Naive B cell (primary cell): ENCODE results near the gene FKBP15. TPM values are rescaled to one million over a fixed set of nuclear protein-coding genes. Genes with fewer than 3 reads are reported as not detected.

Source experiments
- ATAC-seq, 2 donors: fragments of 150-1000 bp; cut with Tn5 transposase; 2 replicates each; pipeline ENCODE4 v1.10.0; 2021; ENCODE audit warnings: low read depth in 2 of 2, mild to moderate bottlenecking in 2 of 2, moderate library complexity in 2 of 2
- DNase-seq: peaks from one replicate; pipeline ENCODE4 v3.0.0; 2022
- H3K27ac Mint-ChIP-seq, 6 donors: one replicate each; pipeline ENCODE4 v1.8.0; 2020 to 2022; ENCODE audit warnings: mild to moderate bottlenecking in 6 of 6, mixed read lengths in 6 of 6, moderate library complexity in 5 of 6, inconsistent platforms in 2 of 6
- H3K27me3 Mint-ChIP-seq, 3 donors: one replicate each; pipeline ENCODE4 v1.8.0; 2021 to 2022; ENCODE audit warnings: mixed read lengths in 3 of 3, mild to moderate bottlenecking in 1 of 3
- H3K36me3 Mint-ChIP-seq, 2 donors: one replicate each; pipeline ENCODE4 v1.8.0; 2020 to 2022; ENCODE audit warnings: mixed read lengths in 2 of 2, inconsistent platforms in 1 of 2, mild to moderate bottlenecking in 1 of 2
- H3K4me1 Mint-ChIP-seq, 3 donors: one replicate each; pipeline ENCODE4 v1.8.0; 2020 to 2022; ENCODE audit warnings: mixed read lengths in 3 of 3, inconsistent platforms in 1 of 3, mild to moderate bottlenecking in 1 of 3, moderate library complexity in 1 of 3
- H3K4me3 Mint-ChIP-seq, 8 donors: one replicate each; pipeline ENCODE4 v1.8.0; 2020 to 2022; ENCODE audit warnings: mild to moderate bottlenecking in 8 of 8, mixed read lengths in 8 of 8, moderate library complexity in 8 of 8, inconsistent platforms in 2 of 8
- H3K9me3 Mint-ChIP-seq, 7 donors: one replicate each; pipeline ENCODE4 v1.8.0; 2020 to 2022; ENCODE audit warnings: mixed read lengths in 7 of 7, mild to moderate bottlenecking in 5 of 7, inconsistent platforms in 2 of 7, moderate library complexity in 1 of 7
- polyA plus RNA-seq, 6 donors: library from polyadenylated mRNA; unstranded; fragments of 300-500 nt; fragmentation: Illumina TruSeq; gene quantifications; one replicate each; pipeline ENCODE4 v1.2.3, GENCODE V29; 2021; ENCODE audit warnings: low read depth in 6 of 6

FKBP15 gene
- polyA plus RNA-seq, 6 donors from 2014 or later = 1.9 to 19.7 (median 11.1) TPM

DNA sequence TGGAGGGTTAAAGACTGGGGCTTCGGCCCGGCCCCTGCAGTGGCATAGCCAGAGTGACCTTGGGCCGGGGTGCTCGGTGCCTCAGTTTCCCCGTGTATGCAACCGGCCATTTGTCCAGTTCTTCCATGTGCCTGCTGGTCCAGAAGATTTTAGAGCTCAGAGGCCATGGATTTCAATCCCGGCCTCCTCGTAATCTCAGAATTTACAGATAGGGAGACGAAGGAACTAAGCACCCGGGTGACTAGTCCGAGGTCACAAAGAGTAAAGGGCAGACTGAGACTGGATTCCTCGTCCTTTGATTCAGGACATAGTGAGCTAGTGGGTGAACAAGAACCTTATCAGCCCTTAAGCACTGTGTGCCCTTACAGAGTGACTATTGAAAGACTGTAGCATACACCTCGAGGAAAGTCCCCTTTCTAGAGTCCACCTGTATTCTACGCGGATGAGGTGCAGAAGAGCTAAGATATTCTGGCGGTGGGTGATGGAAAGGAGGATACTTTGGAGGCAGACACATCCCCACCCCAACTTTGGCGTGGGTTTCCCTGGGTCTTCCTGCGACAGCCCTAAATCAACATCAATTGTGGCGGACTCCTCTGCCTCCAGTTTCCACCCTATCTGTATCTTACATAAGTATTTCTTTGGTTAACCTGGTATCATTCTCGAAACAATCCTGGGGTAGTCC lies 864 bp upstream of the FKBP15 start:
- H3K4me3 Mint-ChIP-seq = peak overlapping the region; percentile 92 to 100 (median 97)
- H3K4me1 Mint-ChIP-seq = peaks cover 27 to 47% (median 41%) of the 10 kb centered on the region in 3 donors
- ATAC-seq (no peak), DNase-seq (no peak)
- H3K27me3 Mint-ChIP-seq = no peaks in the 10 kb centered on the region
- H3K9me3 Mint-ChIP-seq = no peaks in the 10 kb centered on the region
- peak overlapping the region in 4 of 6 donors; percentile 94 to 98 (median 98) for H3K27ac Mint-ChIP-seq
- H3K36me3 Mint-ChIP-seq = no peaks in the 10 kb centered on the region

GRCh38 chr9:113220467-113221002 lies 542 bp downstream of the FKBP15 start:
- H3K27ac Mint-ChIP-seq = peak overlapping the region; percentile 93 to 98 (median 98)
- H3K9me3 Mint-ChIP-seq = no peaks in the 10 kb centered on the region
- no peaks in the 10 kb centered on the region for H3K36me3 Mint-ChIP-seq
- DNase-seq (no peak), ATAC-seq (no peak)
- peak overlapping the region; percentile 92 to 100 (median 97) for H3K4me3 Mint-ChIP-seq
- no peaks in the 10 kb centered on the region for H3K27me3 Mint-ChIP-seq
- H3K4me1 Mint-ChIP-seq = peaks cover 27 to 49% (median 46%) of the 10 kb centered on the region in 3 donors

DNA sequence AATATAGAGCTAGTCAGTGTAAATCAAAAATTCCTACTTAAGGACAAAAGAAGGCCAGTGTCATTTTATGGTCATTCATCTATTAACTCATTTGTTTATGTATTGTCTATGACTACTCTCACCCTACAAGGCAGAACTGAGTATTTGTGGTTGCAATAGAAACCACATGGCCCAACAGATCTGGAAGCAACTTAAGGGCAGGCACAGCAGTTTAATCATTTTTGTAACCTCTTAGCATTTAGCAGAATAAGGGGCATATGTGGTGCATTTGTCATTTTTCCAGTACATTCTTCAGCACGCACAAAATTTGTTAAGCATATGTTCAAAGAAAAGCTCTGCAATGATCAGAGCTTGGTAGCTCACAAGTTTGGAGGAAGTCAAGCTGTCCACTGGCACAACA lies 1.1 kb downstream of the FKBP15 start:
- H3K27me3 Mint-ChIP-seq = no peaks in the 10 kb centered on the region
- DNase-seq = no peak
- no peaks in the 10 kb centered on the region for H3K36me3 Mint-ChIP-seq
- H3K4me1 Mint-ChIP-seq = peaks cover 31 to 52% (median 50%) of the 10 kb centered on the region in 3 donors
- H3K9me3 Mint-ChIP-seq = no peaks in the 10 kb centered on the region
- H3K4me3 Mint-ChIP-seq = peak overlapping the region; percentile 92 to 100 (median 97)
- ATAC-seq = peak in 1 of 2 donors; percentile 18
- H3K27ac Mint-ChIP-seq = peak overlapping the region; percentile 84 to 98 (median 96)

DNA sequence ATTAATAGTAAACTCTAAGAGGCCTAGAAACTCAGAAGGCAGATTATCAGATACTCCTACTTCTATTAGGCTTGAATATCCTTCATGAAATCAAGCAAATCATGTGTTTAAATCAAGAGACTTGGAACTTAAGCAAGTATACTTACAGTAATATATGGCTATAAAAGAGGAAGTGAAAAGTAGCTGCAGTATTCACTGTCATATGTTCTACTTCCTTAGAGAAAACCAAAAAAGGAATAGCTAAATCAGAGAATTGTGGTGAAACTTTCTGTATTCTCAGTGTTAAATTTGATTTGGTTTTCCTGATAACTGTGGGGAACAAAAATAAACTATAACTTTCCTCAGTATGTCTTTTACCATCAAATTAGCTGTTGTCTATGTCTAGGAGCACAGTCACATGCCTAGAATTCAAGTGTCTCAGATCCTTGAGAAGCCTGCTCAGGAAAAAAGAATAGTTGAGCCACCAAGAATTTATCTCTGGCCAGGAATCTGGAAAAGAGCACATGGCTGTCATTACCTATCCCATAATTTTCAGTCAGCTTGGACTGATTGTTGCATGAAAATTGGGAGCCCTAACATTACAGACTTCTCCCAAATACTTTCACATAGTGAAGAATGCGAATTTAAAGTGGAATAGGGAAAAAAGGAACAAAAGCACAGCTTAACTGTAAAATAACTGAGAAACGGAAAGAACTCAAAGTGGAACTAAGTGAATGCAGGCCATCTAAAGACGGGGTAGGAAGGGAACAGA lies 1.7 kb downstream of the FKBP15 start:
- ATAC-seq = peak; percentile 47 to 53
- peak overlapping the region; percentile 84 to 98 (median 96) for H3K27ac Mint-ChIP-seq
- no peaks in the 10 kb centered on the region for H3K9me3 Mint-ChIP-seq
- H3K4me3 Mint-ChIP-seq = peak overlapping the region; percentile 53 to 100 (median 96)
- peaks cover 36 to 57% (median 55%) of the 10 kb centered on the region in 3 donors for H3K4me1 Mint-ChIP-seq
- DNase-seq = peak; percentile 53
- H3K36me3 Mint-ChIP-seq = no peaks in the 10 kb centered on the region
- H3K27me3 Mint-ChIP-seq = no peaks in the 10 kb centered on the region

DNA sequence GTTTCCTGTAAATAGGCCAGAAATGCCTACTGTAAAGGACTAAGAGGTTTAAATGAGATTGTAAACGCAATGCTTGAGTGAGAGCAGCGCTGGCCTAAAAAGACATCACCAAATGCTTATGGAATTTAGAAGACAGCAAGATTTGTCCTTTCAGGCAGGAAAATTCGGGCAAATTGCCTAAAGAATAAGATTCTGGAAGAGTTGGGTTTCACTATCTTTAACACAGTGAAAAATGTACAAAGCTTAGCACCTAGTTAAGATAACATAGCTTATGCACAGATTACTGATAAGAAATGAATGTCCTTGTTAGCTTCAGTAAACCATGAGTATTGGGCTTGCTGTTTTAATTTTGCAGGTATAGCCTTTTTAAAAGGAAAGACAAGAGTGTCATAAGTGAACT lies 4.7 kb downstream of the FKBP15 start:
- ATAC-seq (no peak), DNase-seq (no peak)
- Mint-ChIP-seq H3K27ac (no peak overlapping the region), H3K4me1 (peaks cover 38 to 60% (median 45%) of the 10 kb centered on the region in 3 donors), H3K27me3 (no peaks in the 10 kb centered on the region), H3K36me3 (peaks cover 6 to 7% of the 10 kb centered on the region in 2 donors), H3K4me3 (peak overlapping the region in 1 of 8 donors; percentile 9), H3K9me3 (no peaks in the 10 kb centered on the region)

DNA sequence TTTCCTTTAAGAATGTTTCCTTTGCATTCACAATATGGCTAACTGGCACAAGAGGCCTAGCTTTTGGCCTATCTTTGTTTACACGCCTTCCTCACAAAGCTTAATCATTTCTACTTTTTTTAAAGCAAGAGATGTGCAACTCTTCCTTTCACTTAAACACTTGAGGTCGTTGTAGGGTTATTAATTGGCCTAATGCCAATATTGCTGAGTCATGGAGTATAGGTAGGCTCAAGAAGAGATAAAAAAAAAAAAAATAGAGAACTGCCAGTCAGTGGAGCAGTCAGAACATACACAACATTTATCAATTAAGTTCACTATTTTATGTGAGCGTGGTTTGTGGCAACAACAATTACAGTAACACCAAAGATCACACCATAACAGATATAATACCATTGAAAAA lies 5.9 kb downstream of the FKBP15 start:
- Mint-ChIP-seq H3K4me1 (peaks cover 33 to 49% (median 34%) of the 10 kb centered on the region in 3 donors), H3K36me3 (peaks cover 6 to 7% of the 10 kb centered on the region in 2 donors), H3K27ac (peak overlapping the region in 1 of 6 donors; percentile 50), H3K4me3 (no peak overlapping the region), H3K27me3 (no peaks in the 10 kb centered on the region), H3K9me3 (no peaks in the 10 kb centered on the region)
- no peak for DNase-seq
- no peak for ATAC-seq

DNA sequence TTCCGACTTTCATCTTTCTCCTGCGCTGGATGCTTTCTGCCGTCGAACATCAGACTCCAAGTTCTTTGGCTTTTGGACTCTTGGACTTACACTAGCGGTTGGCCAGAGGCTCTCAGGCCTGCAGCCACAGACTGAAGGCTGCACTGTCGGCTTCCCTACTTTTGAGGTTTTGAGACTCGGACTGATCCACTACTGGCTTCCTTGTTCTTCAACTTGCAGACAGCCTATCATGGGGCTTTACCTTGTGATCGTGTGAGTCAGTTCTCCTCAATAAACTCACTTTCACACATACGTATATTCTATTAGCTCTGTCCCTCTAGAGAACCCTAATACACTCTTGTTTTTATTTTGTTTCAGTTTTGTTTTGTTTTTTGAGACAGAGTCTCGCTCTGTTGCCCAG lies 10.3 kb downstream of the FKBP15 start:
- H3K27me3 Mint-ChIP-seq = no peaks in the 10 kb centered on the region
- peaks cover 6 to 17% of the 10 kb centered on the region in 2 donors for H3K36me3 Mint-ChIP-seq
- DNase-seq = no peak
- H3K4me3 Mint-ChIP-seq = no peak overlapping the region
- no peak for ATAC-seq
- peaks cover 15 to 41% (median 19%) of the 10 kb centered on the region in 3 donors for H3K4me1 Mint-ChIP-seq
- no peaks in the 10 kb centered on the region for H3K9me3 Mint-ChIP-seq
- peak overlapping the region in 1 of 6 donors; percentile 44 for H3K27ac Mint-ChIP-seq

DNA sequence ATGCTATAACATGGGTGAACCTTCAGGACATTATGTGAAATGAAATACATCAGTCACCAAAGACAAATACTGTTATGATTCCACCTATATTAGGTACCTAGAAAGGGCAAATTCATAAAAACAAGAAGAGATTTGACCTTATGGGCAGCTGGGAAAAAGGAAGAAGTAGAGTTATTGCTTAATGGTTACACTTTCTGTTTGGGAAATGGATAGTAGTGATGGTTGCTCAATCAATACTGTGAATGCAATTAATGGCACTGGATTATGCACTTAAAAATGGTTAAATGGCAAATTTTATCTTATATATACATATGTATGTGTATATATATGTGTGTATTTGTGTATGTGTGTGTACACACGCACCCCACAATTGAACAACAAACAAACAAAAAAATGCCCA lies 15.2 kb downstream of the FKBP15 start:
- Mint-ChIP-seq H3K4me1 (peaks cover 0 to 17% (median 3%) of the 10 kb centered on the region in 3 donors), H3K4me3 (no peak overlapping the region), H3K27me3 (no peaks in the 10 kb centered on the region), H3K27ac (peak overlapping the region in 1 of 6 donors; percentile 64), H3K9me3 (peaks cover 0 to 2% (median 0%) of the 10 kb centered on the region in 7 donors), H3K36me3 (peaks cover 19 to 38% of the 10 kb centered on the region in 2 donors)
- no peak for DNase-seq
- ATAC-seq = no peak

DNA sequence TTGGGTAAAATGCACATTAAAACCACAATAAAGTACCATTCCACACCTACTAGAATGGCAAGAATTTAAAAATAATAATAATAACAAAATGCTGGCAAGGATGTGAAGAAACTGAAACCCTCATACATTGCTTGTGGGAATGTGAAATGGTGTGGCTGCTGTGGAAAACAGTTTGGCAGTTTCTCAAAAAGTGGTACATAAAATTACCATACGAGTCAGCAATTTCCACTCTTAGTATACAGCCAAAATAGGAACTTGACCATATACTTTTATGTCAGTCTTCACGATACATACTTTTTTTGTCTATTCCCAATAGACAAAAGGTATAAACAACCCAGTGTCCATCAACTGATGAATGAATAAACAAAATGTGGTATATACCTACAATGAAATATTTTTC lies 15.6 kb downstream of the FKBP15 start:
- DNase-seq (no peak), ATAC-seq (no peak)
- H3K27ac Mint-ChIP-seq = peak overlapping the region in 1 of 6 donors; percentile 64
- peaks cover 0 to 2% (median 0%) of the 10 kb centered on the region in 7 donors for H3K9me3 Mint-ChIP-seq
- H3K4me3 Mint-ChIP-seq = no peak overlapping the region
- peaks cover 0 to 17% (median 3%) of the 10 kb centered on the region in 3 donors for H3K4me1 Mint-ChIP-seq
- H3K36me3 Mint-ChIP-seq = peaks cover 19 to 38% of the 10 kb centered on the region in 2 donors
- no peaks in the 10 kb centered on the region for H3K27me3 Mint-ChIP-seq

- ATAC-seq = no peak
- no peaks in the 10 kb centered on the region for H3K4me1 Mint-ChIP-seq
- H3K27ac Mint-ChIP-seq = peak overlapping the region in 1 of 6 donors; percentile 34
- H3K36me3 Mint-ChIP-seq = peaks cover 36 to 53% of the 10 kb centered on the region in 2 donors
- DNase-seq = no peak
- no peak overlapping the region for H3K4me3 Mint-ChIP-seq
- peaks cover 0 to 2% (median 0%) of the 10 kb centered on the region in 7 donors for H3K9me3 Mint-ChIP-seq
- H3K27me3 Mint-ChIP-seq = no peaks in the 10 kb centered on the region
Measured at GRCh38 chr9:113199683-113200329, 21.3 kb downstream of the FKBP15 start.

- no peaks in the 10 kb centered on the region for H3K27me3 Mint-ChIP-seq
- no peak overlapping the region for H3K4me3 Mint-ChIP-seq
- peaks cover 24 to 40% of the 10 kb centered on the region in 2 donors for H3K36me3 Mint-ChIP-seq
- no peak overlapping the region for H3K27ac Mint-ChIP-seq
- no peak for DNase-seq
- H3K4me1 Mint-ChIP-seq = peaks cover 0 to 3% (median 0%) of the 10 kb centered on the region in 3 donors
- no peak for ATAC-seq
- H3K9me3 Mint-ChIP-seq = no peaks in the 10 kb centered on the region
Measured at GRCh38 chr9:113192455-113192854, 28.6 kb downstream of the FKBP15 start.

GRCh38 chr9:113187929-113188595 lies 33.0 kb downstream of the FKBP15 start:
- H3K4me1 Mint-ChIP-seq = no peaks in the 10 kb centered on the region
- peaks cover 37 to 50% of the 10 kb centered on the region in 2 donors for H3K36me3 Mint-ChIP-seq
- no peaks in the 10 kb centered on the region for H3K9me3 Mint-ChIP-seq
- DNase-seq = no peak
- ATAC-seq = no peak
- no peak overlapping the region for H3K27ac Mint-ChIP-seq
- H3K4me3 Mint-ChIP-seq = no peak overlapping the region
- H3K27me3 Mint-ChIP-seq = no peaks in the 10 kb centered on the region
